Large intestine (tissue), 3 donors: Measurements from ENCODE around the gene ANKS1B. TPM values are rescaled to one million over a fixed set of nuclear protein-coding genes. Genes with fewer than 3 reads are reported as not detected.

ENCODE experiments used
- DNase-seq, 2 donors: peaks; one replicate each; pipeline versions ENCODE4 v3.0.0 to v3.0.0-alpha.2; 2013
- H3K27ac ChIP-seq: one replicate; pipeline ENCODE4 v1.5.1; 2013; ENCODE audit warnings: low read length
- H3K27me3 ChIP-seq: 2 replicates; pipeline ENCODE4 v1.6.1; 2013; ENCODE audit warnings: low read length; ENCODE audit not compliant: control insufficient read depth, insufficient read depth
- H3K36me3 ChIP-seq: 2 replicates; pipeline ENCODE4 v1.6.1; 2013; ENCODE audit warnings: low read length; ENCODE audit not compliant: control insufficient read depth, insufficient read depth
- H3K4me1 ChIP-seq: one replicate; pipeline ENCODE4 v1.6.1; 2013; ENCODE audit warnings: low read length; ENCODE audit not compliant: control insufficient read depth, insufficient read depth
- H3K4me3 ChIP-seq: one replicate; pipeline ENCODE4 v1.5.1; 2013; ENCODE audit warnings: low read length
- H3K9me3 ChIP-seq: one replicate; pipeline ENCODE4 v1.6.1; 2013; ENCODE audit warnings: mild to moderate bottlenecking, low read depth, low read length, moderate library complexity; ENCODE audit not compliant: control insufficient read depth
- WGBS: methylation state at CpG from one replicate; pipeline ENCODE4 v1.1.5; 2013; ENCODE audit warnings: low lambda C conversion rate; ENCODE audit not compliant: insufficient coverage; 5-methylcytosine and 5-hydroxymethylcytosine counted together
- polyA plus RNA-seq: library from polyadenylated mRNA; unstranded; fragments of 120-200 nt; gene quantifications from one replicate; pipeline ENCODE4 v1.2.1, GENCODE V29; 2013

The ANKS1B gene
- polyA plus RNA-seq, 1 donor: 2.4 TPM

GRCh38 chr12:99439399-99439798 is 545.3 kb downstream of the ANKS1B start:
- no peak overlapping the region for H3K27ac ChIP-seq
- no peaks in the 10 kb centered on the region for H3K36me3 ChIP-seq
- WGBS: 86% methylated on average over 1 of the region's 1 CpG
- no peak for DNase-seq
- H3K4me1 ChIP-seq: no peaks in the 10 kb centered on the region
- no peak overlapping the region for H3K4me3 ChIP-seq
- H3K27me3 ChIP-seq: no peaks in the 10 kb centered on the region
- H3K9me3 ChIP-seq: no peaks in the 10 kb centered on the region

DNA sequence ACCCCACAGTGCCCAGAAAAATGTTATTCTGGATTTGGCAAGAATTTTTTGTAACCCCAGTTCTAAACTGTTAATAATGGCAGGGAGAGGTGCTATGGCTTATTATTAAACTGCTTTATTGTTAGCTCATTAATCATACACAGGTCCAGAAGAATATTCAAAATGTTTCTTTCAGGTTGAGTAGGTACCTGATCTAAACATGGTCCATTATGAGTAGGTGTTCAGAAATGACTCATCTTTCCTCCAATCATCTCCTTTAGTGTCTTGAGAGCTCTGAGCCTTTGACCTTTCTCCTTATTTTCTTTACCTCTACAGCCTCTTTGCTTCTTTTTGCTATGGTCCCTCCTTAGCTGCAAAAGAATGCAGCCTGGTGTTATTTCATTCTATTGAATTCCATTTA is 548.2 kb downstream of the ANKS1B start:
- Histone ChIP-seq H3K4me3 (no peak overlapping the region), H3K9me3 (no peaks in the 10 kb centered on the region), H3K4me1 (no peaks in the 10 kb centered on the region), H3K27ac (no peak overlapping the region), H3K27me3 (no peaks in the 10 kb centered on the region), H3K36me3 (no peaks in the 10 kb centered on the region)
- DNase-seq: no peak

DNA sequence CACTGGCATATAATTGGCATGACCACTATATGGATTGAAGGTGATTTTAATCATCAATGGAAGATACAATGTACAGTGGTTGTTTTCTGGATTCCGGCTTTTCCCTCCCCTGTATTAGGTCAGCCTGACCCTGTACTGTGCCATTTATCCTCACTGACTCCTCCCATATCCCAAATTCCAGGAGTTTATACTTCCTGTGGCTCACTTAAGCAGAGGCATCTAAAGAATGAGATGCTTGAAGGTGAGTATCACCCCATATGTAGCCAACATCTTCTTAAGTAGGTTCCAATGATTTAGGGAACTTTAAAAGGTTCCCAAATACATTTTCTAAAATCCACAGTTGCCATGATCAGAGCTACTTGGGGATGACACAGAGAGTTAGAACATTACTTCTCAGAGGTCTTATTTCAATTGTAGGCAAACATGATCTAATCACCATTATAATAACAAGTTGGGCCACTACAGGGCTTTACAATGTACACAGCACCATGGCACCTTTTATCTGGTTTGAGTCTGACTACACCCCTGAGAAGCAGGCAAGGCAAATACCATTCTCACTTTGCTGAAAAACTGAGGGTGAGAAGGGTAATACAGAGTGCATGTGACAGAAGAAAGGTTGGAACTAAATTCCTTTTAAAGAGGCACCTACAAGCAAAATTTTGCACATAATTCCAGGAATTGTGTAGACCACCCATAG is 549.5 kb downstream of the ANKS1B start:
- Histone ChIP-seq H3K36me3 (no peaks in the 10 kb centered on the region), H3K4me1 (no peaks in the 10 kb centered on the region), H3K9me3 (no peaks in the 10 kb centered on the region), H3K4me3 (no peak overlapping the region), H3K27ac (no peak overlapping the region), H3K27me3 (no peaks in the 10 kb centered on the region)
- DNase-seq: no peak
- WGBS: no CpG with 5 or more reads among the region's 1 CpG

GRCh38 chr12:99433155-99433554 is 551.6 kb downstream of the ANKS1B start:
- Histone ChIP-seq H3K27me3 (no peaks in the 10 kb centered on the region), H3K36me3 (no peaks in the 10 kb centered on the region), H3K4me1 (no peaks in the 10 kb centered on the region), H3K4me3 (no peak overlapping the region), H3K9me3 (no peaks in the 10 kb centered on the region), H3K27ac (no peak overlapping the region)
- no CpG with 5 or more reads among the region's 1 CpG for WGBS
- no peak for DNase-seq

GRCh38 chr12:99431203-99431602 is 553.5 kb downstream of the ANKS1B start:
- WGBS: 75% methylated on average over 1 of the region's 2 CpGs
- no peak overlapping the region for H3K27ac ChIP-seq

GRCh38 chr12:99427104-99427503 is 557.6 kb downstream of the ANKS1B start:
- H3K36me3 ChIP-seq: no peaks in the 10 kb centered on the region

More at GRCh38 chr12:99431203-99431602, 553.5 kb downstream of the ANKS1B start:
- Histone ChIP-seq H3K4me1 (no peaks in the 10 kb centered on the region), H3K27me3 (no peaks in the 10 kb centered on the region), H3K9me3 (no peaks in the 10 kb centered on the region), H3K4me3 (no peak overlapping the region), H3K36me3 (no peaks in the 10 kb centered on the region)
- no peak for DNase-seq

GRCh38 chr12:99418379-99418778 is 566.4 kb downstream of the ANKS1B start:
- no peaks in the 10 kb centered on the region for H3K36me3 ChIP-seq
- DNase-seq: no peak
- H3K9me3 ChIP-seq: no peaks in the 10 kb centered on the region
- H3K27ac ChIP-seq: no peak overlapping the region
- H3K4me1 ChIP-seq: no peaks in the 10 kb centered on the region
- H3K4me3 ChIP-seq: no peak overlapping the region
- WGBS: 100% methylated on average over 2 of the region's 3 CpGs
- no peaks in the 10 kb centered on the region for H3K27me3 ChIP-seq

More at GRCh38 chr12:99427104-99427503, 557.6 kb downstream of the ANKS1B start:
- Histone ChIP-seq H3K4me1 (no peaks in the 10 kb centered on the region), H3K27me3 (no peaks in the 10 kb centered on the region), H3K9me3 (no peaks in the 10 kb centered on the region), H3K27ac (no peak overlapping the region), H3K4me3 (no peak overlapping the region)
- WGBS: 83% methylated on average over 2 of the region's 2 CpGs
- no peak for DNase-seq

DNA sequence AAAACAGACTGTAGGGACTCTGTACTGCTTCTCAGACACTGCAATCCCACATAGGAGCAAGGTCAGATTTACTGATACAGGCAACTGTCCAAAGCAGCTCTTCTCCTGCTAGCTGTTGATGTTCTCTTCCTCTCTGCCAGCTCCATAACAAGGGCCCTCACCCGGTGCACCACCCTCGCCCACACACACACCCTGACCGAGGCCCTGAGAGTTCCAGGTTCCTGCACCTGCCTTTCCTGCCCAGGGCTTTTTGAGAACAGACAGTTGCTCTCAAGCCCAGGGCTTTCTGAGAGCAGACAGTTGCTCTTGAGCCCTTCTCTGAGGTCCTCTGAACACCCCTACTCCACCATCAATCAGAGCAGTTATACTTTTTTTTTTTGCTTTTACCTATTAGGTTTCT is 571.0 kb downstream of the ANKS1B start:
- WGBS: no CpG with 5 or more reads among the region's 3 CpGs
- no peak overlapping the region for H3K4me3 ChIP-seq
- H3K36me3 ChIP-seq: no peaks in the 10 kb centered on the region
- no peak overlapping the region for H3K27ac ChIP-seq
- H3K4me1 ChIP-seq: no peaks in the 10 kb centered on the region
- H3K27me3 ChIP-seq: no peaks in the 10 kb centered on the region
- DNase-seq: no peak
- H3K9me3 ChIP-seq: no peaks in the 10 kb centered on the region

- no peaks in the 10 kb centered on the region for H3K9me3 ChIP-seq
- H3K27ac ChIP-seq: no peak overlapping the region
- H3K4me1 ChIP-seq: no peaks in the 10 kb centered on the region
- H3K4me3 ChIP-seq: no peak overlapping the region
- DNase-seq: no peak
- no peaks in the 10 kb centered on the region for H3K36me3 ChIP-seq
- no peaks in the 10 kb centered on the region for H3K27me3 ChIP-seq
Observed at GRCh38 chr12:99393763-99394162, 591.0 kb downstream of the ANKS1B start.

DNA sequence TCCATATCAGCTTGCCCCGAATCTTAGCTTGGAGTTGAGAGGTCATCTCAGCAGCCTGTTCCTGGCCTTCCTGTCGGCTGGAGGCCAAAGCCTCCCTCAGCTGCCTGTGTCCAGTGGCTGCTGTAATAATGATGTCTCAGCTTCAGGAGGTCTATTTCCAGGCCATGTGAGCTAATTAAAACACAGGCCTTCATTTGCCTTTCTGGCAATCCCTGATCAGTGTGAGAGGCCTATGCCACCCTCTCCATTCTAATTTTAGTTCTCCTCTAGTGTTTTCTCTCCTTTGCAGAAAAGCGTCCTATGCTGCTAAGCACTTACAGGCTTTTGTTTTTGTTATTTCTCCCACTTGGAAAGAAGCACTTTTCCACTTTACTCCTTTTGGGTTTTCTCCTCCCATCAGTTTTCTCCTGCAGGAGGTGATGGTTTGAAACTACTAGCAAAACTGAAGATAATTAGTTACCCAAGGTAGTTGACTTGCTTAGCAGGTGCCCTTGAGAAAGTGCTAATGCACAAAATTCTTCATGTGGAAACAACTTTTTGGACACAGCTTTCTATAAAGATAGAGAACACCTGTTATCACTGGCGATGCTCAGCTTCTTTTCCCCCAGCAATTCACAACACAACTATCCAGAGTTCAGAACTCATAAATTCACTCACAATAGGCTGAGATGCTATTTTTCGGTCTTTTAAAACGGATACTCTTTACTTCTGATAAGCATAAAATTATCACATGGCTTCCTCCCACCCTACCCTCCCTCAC is 592.5 kb downstream of the ANKS1B start:
- Histone ChIP-seq H3K36me3 (no peaks in the 10 kb centered on the region), H3K9me3 (no peaks in the 10 kb centered on the region), H3K27ac (no peak overlapping the region), H3K27me3 (no peaks in the 10 kb centered on the region), H3K4me1 (no peaks in the 10 kb centered on the region), H3K4me3 (no peak overlapping the region)
- 92% methylated on average over 2 of the region's 6 CpGs for WGBS
- no peak for DNase-seq

GRCh38 chr12:99390707-99391106 is 594.0 kb downstream of the ANKS1B start:
- no peak overlapping the region for H3K4me3 ChIP-seq
- H3K27me3 ChIP-seq: no peaks in the 10 kb centered on the region
- 81% methylated on average over 2 of the region's 7 CpGs for WGBS
- H3K27ac ChIP-seq: no peak overlapping the region
- no peaks in the 10 kb centered on the region for H3K4me1 ChIP-seq
- H3K9me3 ChIP-seq: no peaks in the 10 kb centered on the region
- DNase-seq: no peak
- no peaks in the 10 kb centered on the region for H3K36me3 ChIP-seq
